Measurements from ENCODE around the gene LRRC1. TPM values are rescaled to one million over a fixed set of nuclear protein-coding genes. Genes with fewer than 3 reads are reported as not detected.

The LRRC1 gene
- total RNA-seq, 1 donor from 2014 or later = 16.3 TPM

DNA sequence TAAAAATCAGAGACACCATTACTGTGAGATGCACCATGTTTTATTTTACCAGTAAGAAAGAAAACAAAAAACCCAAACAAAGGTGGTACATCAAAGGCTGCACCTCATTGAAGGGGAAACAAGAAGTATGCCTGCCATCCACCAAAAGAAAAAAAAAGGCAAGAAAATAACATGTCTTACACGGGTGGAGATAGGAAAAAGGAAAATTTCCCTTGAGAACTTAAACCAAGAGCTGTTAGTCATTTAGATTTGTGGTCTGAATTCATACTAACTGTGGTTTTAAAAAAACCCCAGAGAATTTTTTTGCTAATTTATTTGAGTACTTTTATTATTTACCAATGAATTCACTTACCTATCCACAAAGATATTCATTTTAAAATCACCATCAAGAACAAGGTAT lies 144.0 kb downstream of the LRRC1 start:
- no peaks in the 10 kb centered on the region for H3K27me3 ChIP-seq
- H3K36me3 ChIP-seq = no peaks in the 10 kb centered on the region
- intact Hi-C loops (cut with DNase I) = no loop called here
- H3K9me3 ChIP-seq = no peaks in the 10 kb centered on the region
- H3K27ac ChIP-seq = no peak overlapping the region
- no peak for DNase-seq (ENCODE audit: low spot score in 2 of 2)
- H3K4me3 ChIP-seq = no peak overlapping the region
- peaks cover 0 to 7% of the 10 kb centered on the region in 2 donors for H3K4me1 ChIP-seq
- TF ChIP-seq CTCF (IDR thresholded peaks at IDR 0.05) = no peak

- Histone ChIP-seq H3K27ac (no peak overlapping the region), H3K4me1 (peaks cover 4 to 11% of the 10 kb centered on the region in 2 donors), H3K4me3 (no peak overlapping the region), H3K27me3 (no peaks in the 10 kb centered on the region), H3K36me3 (no peaks in the 10 kb centered on the region), H3K9me3 (no peaks in the 10 kb centered on the region)
- DNase-seq (ENCODE audit: low spot score in 2 of 2) = no peak
- TF ChIP-seq CTCF (IDR thresholded peaks at IDR 0.05) = no peak
- intact Hi-C loops (cut with DNase I) = no loop called here
Observed at GRCh38 chr6:53939830-53940229, 145.0 kb downstream of the LRRC1 start.

DNA sequence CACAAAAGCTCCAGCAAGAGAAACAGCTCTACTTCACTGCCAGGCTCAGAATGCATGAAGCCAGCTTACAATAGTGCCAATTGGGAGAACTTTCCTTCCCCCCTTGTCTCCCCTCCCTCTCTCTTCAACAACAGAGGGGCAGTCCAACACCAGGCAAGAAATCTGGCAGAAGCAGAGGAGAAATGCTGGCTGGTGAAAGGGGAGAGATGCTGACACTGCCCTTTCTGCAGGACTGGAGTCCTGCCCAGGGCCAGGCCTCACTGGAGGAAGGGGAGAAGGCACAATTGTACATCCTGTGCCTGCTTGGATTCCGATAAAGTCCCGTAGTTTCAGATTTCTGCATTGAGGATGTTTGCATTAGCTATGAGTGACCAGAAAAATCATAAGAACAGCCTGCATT lies 148.6 kb downstream of the LRRC1 start:
- H3K27me3 ChIP-seq = no peaks in the 10 kb centered on the region
- no peak for TF ChIP-seq CTCF (IDR thresholded peaks at IDR 0.05)
- peak overlapping the region; percentile 58 to 69 for H3K27ac ChIP-seq
- DNase-seq (ENCODE audit: low spot score in 2 of 2) = no peak
- no peak overlapping the region for H3K4me3 ChIP-seq
- intact Hi-C loops (cut with DNase I) = no loop called here
- no peaks in the 10 kb centered on the region for H3K36me3 ChIP-seq
- H3K4me1 ChIP-seq = peaks cover 4 to 11% of the 10 kb centered on the region in 2 donors
- H3K9me3 ChIP-seq = no peaks in the 10 kb centered on the region

DNA sequence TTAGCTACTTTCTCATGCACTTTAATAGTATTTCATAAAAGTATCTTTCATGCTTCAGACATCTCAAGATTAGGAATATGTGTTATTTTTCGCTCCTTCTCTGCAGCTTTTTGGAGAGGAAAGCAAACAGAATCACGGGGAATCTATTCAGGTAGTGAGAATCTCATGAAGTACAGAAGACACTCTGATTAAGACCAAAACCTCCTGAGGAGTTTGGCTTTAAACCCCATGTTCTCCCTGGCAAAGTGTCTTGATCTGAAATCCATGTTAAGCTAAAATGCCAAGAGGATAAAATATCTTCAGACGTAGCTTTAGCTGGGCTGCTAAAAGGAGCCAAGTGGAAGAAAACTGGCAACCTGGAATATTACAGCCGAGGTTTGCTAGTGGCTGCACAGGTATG lies 149.3 kb downstream of the LRRC1 start:
- intact Hi-C loops (cut with DNase I) = no loop called here

DNA sequence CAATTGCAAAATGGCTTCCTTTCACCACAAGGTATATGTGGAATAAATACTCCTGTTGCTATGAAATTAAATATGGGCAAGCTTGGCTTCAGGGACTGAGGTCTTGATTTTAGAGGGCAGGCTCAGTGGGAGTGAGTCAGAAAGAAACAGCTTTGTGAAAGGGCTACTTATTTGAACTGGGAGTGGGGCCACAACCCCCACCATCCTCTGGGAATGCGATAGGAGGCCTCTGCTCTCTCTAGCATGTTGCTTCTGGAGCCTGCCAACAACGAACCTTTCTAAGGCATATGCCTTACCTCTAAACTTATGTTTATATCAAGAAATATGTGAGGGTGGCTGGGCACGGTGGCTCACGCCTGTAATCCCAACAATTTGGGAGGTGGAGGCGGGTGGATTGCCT lies 149.7 kb downstream of the LRRC1 start:
- Histone ChIP-seq H3K27ac (peak overlapping the region; percentile 58 to 69), H3K27me3 (no peaks in the 10 kb centered on the region), H3K4me3 (no peak overlapping the region), H3K36me3 (no peaks in the 10 kb centered on the region), H3K4me1 (peaks cover 4 to 11% of the 10 kb centered on the region in 2 donors), H3K9me3 (no peaks in the 10 kb centered on the region)
- intact Hi-C loops (cut with DNase I) = no loop called here
- DNase-seq (ENCODE audit: low spot score in 2 of 2) = no peak
- TF ChIP-seq CTCF (IDR thresholded peaks at IDR 0.05) = no peak

More for the DNA sequence above, 149.3 kb downstream of the LRRC1 start:
- peak overlapping the region; percentile 58 to 69 for H3K27ac ChIP-seq
- no peaks in the 10 kb centered on the region for H3K27me3 ChIP-seq
- DNase-seq (ENCODE audit: low spot score in 2 of 2) = no peak
- H3K36me3 ChIP-seq = no peaks in the 10 kb centered on the region
- H3K4me3 ChIP-seq = no peak overlapping the region
- H3K4me1 ChIP-seq = peaks cover 4 to 11% of the 10 kb centered on the region in 2 donors
- TF ChIP-seq CTCF (IDR thresholded peaks at IDR 0.05) = no peak
- no peaks in the 10 kb centered on the region for H3K9me3 ChIP-seq

Measured in ascending aorta (tissue), 2 donors.